Pancreas (tissue), 10 donors: ENCODE results near the gene STIM1. TPM values are rescaled to one million over a fixed set of nuclear protein-coding genes. Genes with fewer than 3 reads are reported as not detected.
"Not testable (repeated sequence)": the region's sequence is repeated elsewhere in the genome, so short reads cannot be mapped to it uniquely, and the experiment has no call there.

ENCODE experiments used
- ATAC-seq, 4 donors: fragments of 200-7000 bp; cut with Tn5 transposase; one replicate each; pipeline versions ENCODE4 v1.8.0 to v1.9.1; 2020; ENCODE audit warnings: mild to moderate bottlenecking in 4 of 4, moderate library complexity in 4 of 4
- DNase-seq, 6 donors: peaks; one replicate each; pipeline ENCODE4 v3.0.0-alpha.2; 2020
- FAIRE-seq: peaks from 2 replicates; lab custom pipeline; 2012; peaks lifted over from hg19 to GRCh38; lab: Jason Lieb, UNC
- H3K27ac ChIP-seq, 4 donors: fragments of 200-600 bp; sonication (generic); 1 replicate in 3 of 4; 2 replicates in 1 of 4; pipeline versions ENCODE4 v1.5.0 to v1.8.0; 2020
- H3K27me3 ChIP-seq, 4 donors: fragments of 200-600 bp; one replicate each; pipeline ENCODE4 v1.8.0; 2021
- H3K36me3 ChIP-seq, 3 donors: fragments of 200-600 bp; sonication (generic) in 1 of 3; one replicate each; pipeline versions ENCODE4 v1.5.0 to v1.8.0; 2020 to 2021
- H3K4me1 ChIP-seq, 3 donors: fragments of 200-600 bp; one replicate each; pipeline ENCODE4 v1.8.0; 2021
- H3K4me3 ChIP-seq, 4 donors: fragments of 200-600 bp; sonication (generic) in 2 of 4; one replicate each; pipeline versions ENCODE4 v1.5.0 to v1.8.0; 2020 to 2021
- H3K9me3 ChIP-seq, 4 donors: fragments of 200-600 bp; one replicate each; pipeline ENCODE4 v1.8.0; 2021
- CTCF ChIP-seq, 4 donors: fragments of 200-600 bp; sonication (generic) in 3 of 4; IDR thresholded peaks; one replicate each; pipeline versions ENCODE4 v1.5.0 to v1.8.0; 2021; ENCODE audit warnings: antibody characterized with exemption in 4 of 4
- WGBS, 2 donors: extraction: QIAGEN DNeasy Blood & Tissue Kit; methylation state at CpG; one replicate each; pipeline ENCODE4 v1.1.7; 2013; 5-methylcytosine and 5-hydroxymethylcytosine counted together
- intact Hi-C, 3 donors: fragments of 100-400 bp; cut with DNase I; formaldehyde crosslinking; loops; one replicate each; pipeline versions ENCODE4 v1.11.1 to v1.14.2; 2022
- polyA plus RNA-seq, 2 donors: library from polyadenylated mRNA; stranded (reverse); fragments of 200-250 nt; gene quantifications; one replicate each; pipeline ENCODE4 v1.2.3, GENCODE V29; 2013
- total RNA-seq, 6 donors: library from RNA; stranded (reverse); fragmentation: NEBNext Ultra II Directional in 4 of 6; extraction: Animal tissue kit (Norgen Biotek cat#: 25700) in 4 of 6; gene quantifications; one replicate each; pipeline versions ENCODE4 v1.2.1 to v1.2.4, GENCODE V29; 2021 to 2023
- donor health status: healthy with polysubstance abuse.
- donor health status: DM: no; HTN: no; CAD: no; lungs with moderate emphysema.
- donor health status: DM: no; HTN: no; CAD: no.
- donor health status: control.
- donor health status: control.
- donor health status: Bipolar disorder and iron deficiency.
- donor health status: DM: yes; HTN: yes; CAD: no.
- donor health status: DM: no; HTN: no; CAD: no.
- donor health status: DM: no; HTN: no; CAD: no.
- donor health status: DM: yes; HTN: yes; CAD: no.

The STIM1 gene
- total and polyA plus RNA-seq, 8 donors: 10.2 to 28.9 (median 18.8) TPM

GRCh38 chr11:4006946-4007680 is 151.6 kb downstream of the STIM1 start:
- H3K4me3 ChIP-seq: no peak overlapping the region
- WGBS, 2 donors: 67 to 70% methylated on average over 3 of the region's 3 CpGs
- peaks cover 0 to 3% (median 0%) of the 10 kb centered on the region in 3 donors for H3K4me1 ChIP-seq
- no peaks in the 10 kb centered on the region for H3K27me3 ChIP-seq
- DNase-seq: no peak
- intact Hi-C loops: no loop called here
- H3K9me3 ChIP-seq: no peaks in the 10 kb centered on the region
- no peak for FAIRE-seq
- no peaks in the 10 kb centered on the region for H3K36me3 ChIP-seq
- peak in 2 of 4 donors; percentile 16 to 34 for ATAC-seq
- TF ChIP-seq CTCF (IDR thresholded peaks at IDR 0.05): no peak
- no peak overlapping the region for H3K27ac ChIP-seq

- peaks cover 0 to 3% (median 0%) of the 10 kb centered on the region in 3 donors for H3K4me1 ChIP-seq
- H3K36me3 ChIP-seq: no peaks in the 10 kb centered on the region
- FAIRE-seq (no peak), ATAC-seq (no peak), DNase-seq (no peak)
- no peak overlapping the region for H3K27ac ChIP-seq
- no peaks in the 10 kb centered on the region for H3K27me3 ChIP-seq
- intact Hi-C loops: no loop called here
- H3K4me3 ChIP-seq: no peak overlapping the region
- TF ChIP-seq CTCF (IDR thresholded peaks at IDR 0.05): no peak
- H3K9me3 ChIP-seq: no peaks in the 10 kb centered on the region
Observed at GRCh38 chr11:4008116-4008515, 152.7 kb downstream of the STIM1 start.

- H3K27ac ChIP-seq: not testable (repeated sequence)
Observed at GRCh38 chr11:4016602-4017001, 161.1 kb downstream of the STIM1 start.

GRCh38 chr11:4017129-4017528 is 161.7 kb downstream of the STIM1 start:
- ATAC-seq (peak in 2 of 4 donors; percentile 32 to 39), DNase-seq (no peak), FAIRE-seq (no peak)
- 95 to 96% methylated on average over 3 of the region's 3 CpGs for WGBS, 2 donors
- Histone ChIP-seq H3K4me1 (no peaks in the 10 kb centered on the region), H3K9me3 (no peaks in the 10 kb centered on the region), H3K27me3 (no peaks in the 10 kb centered on the region), H3K27ac (no peak overlapping the region), H3K4me3 (no peak overlapping the region), H3K36me3 (no peaks in the 10 kb centered on the region)
- intact Hi-C loops: no loop called here
- no peak for TF ChIP-seq CTCF (IDR thresholded peaks at IDR 0.05)

More at GRCh38 chr11:4016602-4017001, 161.1 kb downstream of the STIM1 start:
- H3K9me3 ChIP-seq, H3K4me1 ChIP-seq, H3K4me3 ChIP-seq, H3K27me3 ChIP-seq, FAIRE-seq, intact Hi-C loops, H3K36me3 ChIP-seq: not testable (repeated sequence)
- peak; percentile 64 to 81 (median 77) for DNase-seq
- WGBS, 2 donors: 33 to 42% methylated on average over 9 of the region's 9 CpGs
- ATAC-seq: peak; percentile 89 to 97 (median 96)

- Histone ChIP-seq H3K9me3 (no peaks in the 10 kb centered on the region), H3K36me3 (no peaks in the 10 kb centered on the region), H3K4me1 (no peaks in the 10 kb centered on the region), H3K27ac (no peak overlapping the region), H3K27me3 (no peaks in the 10 kb centered on the region), H3K4me3 (no peak overlapping the region)
- FAIRE-seq: no peak
- 96% methylated on average over 2 of the region's 2 CpGs for WGBS, 2 donors
- no peak for TF ChIP-seq CTCF (IDR thresholded peaks at IDR 0.05)
- ATAC-seq: no peak
- intact Hi-C loops: no loop called here
- DNase-seq: no peak
Observed at GRCh38 chr11:4018641-4019040, 163.2 kb downstream of the STIM1 start.
